HEK293 (cell line): ENCODE measurements around the gene ZNF48.

Experiments used
- BCL11B ChIP-seq: fragments of 450-650 bp; formaldehyde crosslinking; IDR thresholded peaks from 2 replicates; pipeline ENCODE4 v1.5.1; 2016; ENCODE audit warnings: low read depth, missing biosample characterization, missing genetic modification characterization
- GLI4 ChIP-seq: fragments of 450-650 bp; formaldehyde crosslinking; IDR thresholded peaks from 2 replicates; pipeline ENCODE4 v1.5.1; 2016; ENCODE audit warnings: missing biosample characterization, missing genetic modification characterization
- IKZF3 ChIP-seq: fragments of 450-650 bp; IDR thresholded peaks from 2 replicates; pipeline ENCODE4 v1.5.0; 2018; ENCODE audit warnings: missing biosample characterization, mild to moderate bottlenecking, missing genetic modification characterization, moderate library complexity
- KLF7 ChIP-seq: fragments of 450-650 bp; formaldehyde crosslinking; IDR thresholded peaks from 2 replicates; pipeline ENCODE4 v1.5.1; 2016; ENCODE audit warnings: missing biosample characterization, missing genetic modification characterization, borderline replicate concordance
- MEIS1 ChIP-seq: sonication (generic); formaldehyde crosslinking; IDR thresholded peaks from 2 replicates; pipeline ENCODE4 v1.8.1; 2022; ENCODE audit warnings: missing genetic modification reagents, mild to moderate bottlenecking, borderline replicate concordance
- ZBTB10 ChIP-seq: fragments of 450-650 bp; formaldehyde crosslinking; IDR thresholded peaks from 2 replicates; pipeline ENCODE4 v1.5.1; 2016; ENCODE audit warnings: missing biosample characterization, missing genetic modification characterization
- ZBTB11 ChIP-seq: fragments of 450-650 bp; formaldehyde crosslinking; conservative IDR thresholded peaks from 2 replicates; pipeline ENCODE4 v1.5.1; 2016; ENCODE audit warnings: low read depth, missing biosample characterization, missing genetic modification characterization
- ZBTB44 ChIP-seq: fragments of 450-650 bp; IDR thresholded peaks from 2 replicates; pipeline ENCODE4 v1.5.1; 2018; ENCODE audit warnings: missing biosample characterization, mild to moderate bottlenecking, missing genetic modification characterization
- ZBTB49 ChIP-seq: fragments of 450-650 bp; formaldehyde crosslinking; IDR thresholded peaks from 2 replicates; pipeline ENCODE4 v1.5.1; 2016; ENCODE audit warnings: missing biosample characterization, missing genetic modification characterization, low read depth
- ZFP3 ChIP-seq: fragments of 450-650 bp; formaldehyde crosslinking; IDR thresholded peaks from 2 replicates; pipeline ENCODE4 v1.5.1; 2016; ENCODE audit warnings: low read depth, missing biosample characterization, missing genetic modification characterization
- ZNF138 ChIP-seq: fragments of 450-650 bp; formaldehyde crosslinking; IDR thresholded peaks from 2 replicates; pipeline ENCODE4 v1.5.1; 2016; ENCODE audit warnings: missing biosample characterization, missing genetic modification characterization, borderline replicate concordance
- ZNF140 ChIP-seq: fragments of 450-650 bp; formaldehyde crosslinking; IDR thresholded peaks from 2 replicates; pipeline ENCODE4 v1.5.1; 2016; ENCODE audit warnings: missing biosample characterization, missing genetic modification characterization
- ZNF146 ChIP-seq: fragments of 450-650 bp; formaldehyde crosslinking; IDR thresholded peaks from 2 replicates; pipeline ENCODE4 v1.5.1; 2016; ENCODE audit warnings: missing biosample characterization, missing genetic modification characterization
- ZNF155 ChIP-seq: fragments of 450-650 bp; formaldehyde crosslinking; IDR thresholded peaks from 2 replicates; pipeline ENCODE4 v1.5.1; 2016; ENCODE audit warnings: missing biosample characterization, missing genetic modification characterization
- ZNF19 ChIP-seq: fragments of 450-650 bp; formaldehyde crosslinking; IDR thresholded peaks from 2 replicates; pipeline ENCODE4; 2016; ENCODE audit warnings: missing biosample characterization, missing genetic modification characterization, low read depth
- ZNF2 ChIP-seq: fragments of 450-650 bp; formaldehyde crosslinking; IDR thresholded peaks from 2 replicates; pipeline ENCODE4 v1.5.1; 2016; ENCODE audit warnings: missing biosample characterization, missing genetic modification characterization
- ZNF24 ChIP-seq: fragments of 450-650 bp; formaldehyde crosslinking; IDR thresholded peaks from 2 replicates; pipeline ENCODE4 v1.5.1; 2016; ENCODE audit warnings: missing biosample characterization, missing genetic modification characterization
- ZNF248 ChIP-seq: fragments of 450-650 bp; formaldehyde crosslinking; IDR thresholded peaks from 2 replicates; pipeline ENCODE4 v1.5.1; 2017; ENCODE audit warnings: missing biosample characterization, missing genetic modification characterization
- ZNF362 ChIP-seq: fragments of 450-650 bp; formaldehyde crosslinking; IDR thresholded peaks from 2 replicates; pipeline ENCODE4 v1.5.1; 2016; ENCODE audit warnings: missing biosample characterization, missing genetic modification characterization
- ZNF394 ChIP-seq: fragments of 450-650 bp; formaldehyde crosslinking; IDR thresholded peaks from 2 replicates; pipeline ENCODE4 v1.5.1; 2016; ENCODE audit warnings: missing biosample characterization, missing genetic modification characterization, mild to moderate bottlenecking, moderate library complexity, borderline replicate concordance
- ZNF449 ChIP-seq: fragments of 450-650 bp; formaldehyde crosslinking; IDR thresholded peaks from 2 replicates; pipeline ENCODE4 v1.5.1; 2017; ENCODE audit warnings: missing biosample characterization, mild to moderate bottlenecking, missing genetic modification characterization, moderate library complexity
- ZNF560 ChIP-seq: fragments of 450-650 bp; formaldehyde crosslinking; IDR thresholded peaks from 2 replicates; pipeline ENCODE4 v1.5.1; 2017; ENCODE audit warnings: missing biosample characterization, missing genetic modification characterization, borderline replicate concordance
- ZNF600 ChIP-seq: fragments of 450-650 bp; formaldehyde crosslinking; IDR thresholded peaks from 2 replicates; pipeline ENCODE4 v1.5.1; 2016; ENCODE audit warnings: missing biosample characterization, missing genetic modification characterization
- ZNF624 ChIP-seq: fragments of 450-650 bp; formaldehyde crosslinking; IDR thresholded peaks from 2 replicates; pipeline ENCODE4 v1.5.1; 2017; ENCODE audit warnings: missing biosample characterization, missing genetic modification characterization
- ZNF664 ChIP-seq: fragments of 450-650 bp; formaldehyde crosslinking; IDR thresholded peaks from 2 replicates; pipeline ENCODE4 v1.5.1; 2016; ENCODE audit warnings: missing biosample characterization, missing genetic modification characterization
- ZNF677 ChIP-seq: fragments of 450-650 bp; IDR thresholded peaks from 2 replicates; pipeline ENCODE4 v1.5.0; 2018; ENCODE audit warnings: missing biosample characterization, mild to moderate bottlenecking, missing genetic modification characterization, moderate library complexity
- ZNF792 ChIP-seq: fragments of 450-650 bp; formaldehyde crosslinking; IDR thresholded peaks from 2 replicates; pipeline ENCODE4 v1.5.1; 2016; ENCODE audit warnings: missing biosample characterization, missing genetic modification characterization
- ZNF830 ChIP-seq: fragments of 450-650 bp; IDR thresholded peaks from 2 replicates; pipeline ENCODE4 v1.5.0; 2018; ENCODE audit warnings: missing biosample characterization, missing genetic modification characterization, low read depth, mild to moderate bottlenecking, moderate library complexity

ZNF48 gene

GRCh38 chr16:30377812-30378235, 17.4 kb upstream of the ZNF48 start (continued):
- no peak for TF ChIP-seq ZNF19 (tag by site-specific recombination)
- TF ChIP-seq ZNF2, result peak; percentile 30
- TF ChIP-seq ZNF138 (tag by site-specific recombination), result no peak
- 0 out of 2 replicates have a peak, but pooled peaks have one; percentile 24 for TF ChIP-seq ZBTB11
- TF ChIP-seq ZNF560, result no peak
- TF ChIP-seq ZNF600, result no peak
- TF ChIP-seq ZNF146 (tag by site-specific recombination), result no peak
- TF ChIP-seq ZNF155 (tag by site-specific recombination), result no peak
- TF ChIP-seq MEIS1 (CRISPR knock-in tag), result no peak
- no peak for TF ChIP-seq ZNF830 (tag by site-specific recombination)
- TF ChIP-seq ZNF792 (tag by site-specific recombination), result no peak
- TF ChIP-seq ZNF24 (tag by site-specific recombination), result peak; percentile 54; the same call in 1 of the 2 replicates
- TF ChIP-seq GLI4 (tag by site-specific recombination), result no peak
- no peak for TF ChIP-seq ZBTB49 (tag by site-specific recombination)
- no peak for TF ChIP-seq ZNF624 (tag by site-specific recombination)
- no peak; the same call in 1 of the 2 replicates for TF ChIP-seq ZNF449 (tag by site-specific recombination)
- TF ChIP-seq ZNF394 (tag by site-specific recombination), result 0 out of 2 replicates have a peak, but pooled peaks have one; percentile 0
- TF ChIP-seq IKZF3 (tag by site-specific recombination), result peak; percentile 39; the same call in 1 of the 2 replicates
- TF ChIP-seq ZNF362 (tag by site-specific recombination), result peak; percentile 89
- no peak for TF ChIP-seq ZNF664 (tag by site-specific recombination)
- no peak for TF ChIP-seq BCL11B (tag by site-specific recombination)
- no peak; the same call in none of the 2 replicates for TF ChIP-seq KLF7 (tag by site-specific recombination)
- no peak for TF ChIP-seq ZBTB10
- TF ChIP-seq ZFP3, result no peak; the same call in 1 of the 2 replicates
- TF ChIP-seq ZNF677 (tag by site-specific recombination), result no peak
- no peak for TF ChIP-seq ZNF248 (tag by site-specific recombination)
- TF ChIP-seq ZNF140, result no peak
- no peak for TF ChIP-seq ZBTB44 (tag by site-specific recombination)
